ENCODE measurements around the gene CNTNAP4. TPM values are rescaled to one million over a fixed set of nuclear protein-coding genes. Genes with fewer than 3 reads are reported as not detected.

Gene CNTNAP4
- total and polyA plus RNA-seq, 2 of the 13 experiments (the other 11 are each of a cell fraction or from before 2014, with no cell fraction given), result not detected

- H3K27me3 ChIP-seq (ENCODE audit: control insufficient read depth in 1 of 2, insufficient read depth in 2 of 2, low read length in 2 of 2), result no peaks in the 10 kb centered on the region
- in situ Hi-C loops (cut with HindIII; ENCODE audit: extremely low pct_ligation_motif_present, low pct_unique_long_range_greater_than_20kb) (no loop called here), intact Hi-C loops (cut with micrococcal nuclease; ENCODE audit: unreplicated experiment) (no loop called here)
- no peak overlapping the region for H3K4me3 ChIP-seq (replicated peaks in 1 of 3; ENCODE audit: insufficient read depth in 1 of 3, low read depth in 2 of 3, low read length in 3 of 3)
- H3K9me3 ChIP-seq (ENCODE audit: low read length), result no peaks in the 10 kb centered on the region
- no peak overlapping the region for H3K4me2 ChIP-seq (ENCODE audit: low read depth, low read length)
- no peak overlapping the region for H2AFZ ChIP-seq (ENCODE audit: low read length)
- no TSS peak for BruUV-seq (replicated peaks)
- no peaks in the 10 kb centered on the region for H4K20me1 ChIP-seq (ENCODE audit: insufficient read depth, low read length)
- no peak for TF ChIP-seq BRF2 (CRISPR knock-in tag; IDR thresholded peaks at IDR 0.05)
- no peak for TF ChIP-seq LRRFIP1 (CRISPR knock-in tag; conservative IDR thresholded peaks at IDR 0.05)
- no peak for TF ChIP-seq KDM3A (CRISPR knock-in tag; IDR thresholded peaks at IDR 0.05; ENCODE audit: low read depth)
- no peak for TF ChIP-seq IKZF1 (IDR thresholded peaks at IDR 0.05)
- no peak for TF ChIP-seq ZNF883 (CRISPR knock-in tag; IDR thresholded peaks at IDR 0.05; ENCODE audit: not compliant biosample characterization)
- TF ChIP-seq SPEN (CRISPR knock-in tag; IDR thresholded peaks at IDR 0.05; ENCODE audit: low read depth), result no peak
- TF ChIP-seq ZNF614 (CRISPR knock-in tag; IDR thresholded peaks at IDR 0.05; ENCODE audit: borderline replicate concordance), result no peak
- TF ChIP-seq SMARCE1 (IDR thresholded peaks at IDR 0.05; ENCODE audit: borderline replicate concordance), result no peak
- TF ChIP-seq MYNN (CRISPR knock-in tag; IDR thresholded peaks at IDR 0.05; ENCODE audit: low read depth), result no peak
- no peak for TF ChIP-seq MED8 (CRISPR knock-in tag; IDR thresholded peaks at IDR 0.05; ENCODE audit: insufficient replicate concordance)
- TF ChIP-seq MZF1 (CRISPR knock-in tag; IDR thresholded peaks at IDR 0.05; ENCODE audit: borderline replicate concordance), result no peak
- TF ChIP-seq ZNF557 (CRISPR knock-in tag; IDR thresholded peaks at IDR 0.05), result no peak
- H3K4me1 ChIP-seq (ENCODE audit: insufficient read depth, low read length), result no peaks in the 10 kb centered on the region
- no peaks in the 10 kb centered on the region for H3K36me3 ChIP-seq (replicated peaks in 1 of 2; ENCODE audit: control insufficient read depth in 1 of 2, insufficient read depth in 2 of 2, low read length in 2 of 2)
- no peak overlapping the region for H3K9ac ChIP-seq (ENCODE audit: insufficient read depth, low read depth, low read length)
- no peak overlapping the region for H3K27ac ChIP-seq (ENCODE audit: extremely low read length, insufficient read depth, low read length)
- ATAC-seq (no peak), DNase-seq (ENCODE audit: low spot score) (no peak), FAIRE-seq (no peak)
- ChIA-PET CTCF (ENCODE audit: low intra/inter-chr PET ratio, low total read pairs) (no interaction called here), POLR2A (no interaction called here)
- H3K79me2 ChIP-seq (ENCODE audit: insufficient read depth, low read length), result no peaks in the 10 kb centered on the region
- 38% methylated on average over 2 of the region's 2 CpGs for WGBS (ENCODE audit: low lambda C conversion rate)
These were observed 288.3 kb downstream of the CNTNAP4 start for GRCh38 chr16:76565542-76565941.

All from HepG2 (cell line).